Pulmonary artery endothelial cell (primary cell): Measurements from ENCODE around the gene AHNAK2. TPM values are rescaled to one million over a fixed set of nuclear protein-coding genes. Genes with fewer than 3 reads are reported as not detected.

Experiments
- DNase-seq: peaks from one replicate; pipeline ENCODE4 v3.0.0-alpha.2; 2011; ENCODE audit warnings: low read depth, low spot score
- total RNA-seq: library from RNA; depleted of rRNA; stranded (reverse); fragments of >200 nt; gene quantifications from 2 replicates; pipeline ENCODE4 v1.2.3, GENCODE V29; 2014

Gene AHNAK2
- total RNA-seq, 1 donor from 2014 or later, result 91.8 TPM

GRCh38 chr14:105012171-105012985 lies 34.2 kb upstream of the AHNAK2 start:
- no peak for DNase-seq

DNA sequence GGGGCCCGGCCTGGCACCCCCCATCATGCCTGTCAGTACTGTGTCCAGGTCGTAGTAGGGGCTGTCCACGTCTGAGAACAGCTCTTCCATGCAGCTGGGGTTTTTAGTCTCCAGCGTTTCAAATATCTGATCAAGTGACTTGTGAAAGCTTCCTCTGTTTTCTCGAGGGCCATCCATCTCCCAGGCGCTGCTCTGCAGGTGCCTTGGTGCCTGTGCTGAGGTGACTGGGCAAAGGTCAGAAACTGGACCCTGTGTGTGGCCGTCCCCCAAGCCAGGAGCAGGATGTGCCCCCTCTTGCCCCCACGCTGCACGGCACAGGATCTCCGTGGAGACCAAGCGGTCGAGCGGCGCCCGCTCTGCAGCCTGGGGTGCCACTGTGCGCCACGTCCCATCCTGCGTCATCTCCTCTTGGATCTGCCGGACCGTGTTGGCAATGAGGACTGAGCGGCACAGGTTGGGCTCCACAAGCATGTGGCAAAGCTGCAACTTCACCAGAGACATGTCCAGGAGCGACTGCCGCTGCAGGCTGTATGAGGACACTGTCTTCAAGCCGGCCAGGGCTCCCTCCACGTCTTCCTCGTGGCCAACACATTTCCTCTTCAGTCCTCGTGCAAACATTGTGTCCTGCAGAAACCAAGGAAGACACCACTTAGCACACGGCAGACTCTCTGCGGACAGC lies 33.3 kb upstream of the AHNAK2 start:
- no peak for DNase-seq

DNA sequence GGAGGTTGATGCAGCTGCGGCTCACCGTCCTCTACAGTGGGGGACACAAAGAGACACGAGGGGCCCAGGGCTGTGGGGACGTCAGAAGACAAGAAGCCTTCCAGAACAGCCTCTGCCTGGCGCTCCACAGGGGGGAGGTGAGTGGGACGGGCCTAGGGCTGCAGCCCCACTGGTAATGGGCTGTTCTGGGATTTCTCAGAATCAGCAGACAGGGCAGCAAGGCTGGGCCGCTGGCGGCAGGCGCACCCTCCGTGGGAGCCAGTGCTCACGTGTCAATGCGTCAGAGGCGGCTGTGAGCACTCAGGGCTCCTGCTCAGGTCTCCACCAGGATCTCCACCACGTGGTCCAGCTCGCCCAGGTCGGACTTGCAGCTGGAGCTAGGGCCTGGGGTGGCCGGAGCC lies 32.7 kb upstream of the AHNAK2 start:
- DNase-seq, result no peak

DNA sequence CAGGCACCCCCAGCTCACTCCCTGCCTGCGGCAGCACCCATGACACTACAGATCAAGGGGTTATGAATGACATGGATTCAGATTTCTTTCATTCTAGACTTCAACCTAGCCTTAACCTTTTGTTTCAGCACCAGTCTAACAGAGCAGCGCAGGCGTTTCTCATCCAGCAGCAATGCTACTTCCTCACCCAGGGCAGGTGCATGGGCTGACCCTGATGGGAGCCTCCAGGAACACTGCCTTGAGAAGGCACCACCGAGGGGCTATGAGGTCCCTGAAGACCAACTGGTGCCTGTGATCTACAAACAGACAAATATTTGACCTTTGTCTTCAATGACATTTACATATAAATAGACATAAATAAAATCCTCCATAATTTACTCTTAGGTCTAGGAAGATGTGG lies 31.9 kb upstream of the AHNAK2 start:
- DNase-seq, result no peak

GRCh38 chr14:105007593-105008264 lies 29.6 kb upstream of the AHNAK2 start:
- no peak for DNase-seq

- DNase-seq, result no peak
Measured at GRCh38 chr14:105006831-105007592, 28.8 kb upstream of the AHNAK2 start.

- no peak for DNase-seq
Measured at GRCh38 chr14:105005929-105006830, 28.0 kb upstream of the AHNAK2 start.

DNA sequence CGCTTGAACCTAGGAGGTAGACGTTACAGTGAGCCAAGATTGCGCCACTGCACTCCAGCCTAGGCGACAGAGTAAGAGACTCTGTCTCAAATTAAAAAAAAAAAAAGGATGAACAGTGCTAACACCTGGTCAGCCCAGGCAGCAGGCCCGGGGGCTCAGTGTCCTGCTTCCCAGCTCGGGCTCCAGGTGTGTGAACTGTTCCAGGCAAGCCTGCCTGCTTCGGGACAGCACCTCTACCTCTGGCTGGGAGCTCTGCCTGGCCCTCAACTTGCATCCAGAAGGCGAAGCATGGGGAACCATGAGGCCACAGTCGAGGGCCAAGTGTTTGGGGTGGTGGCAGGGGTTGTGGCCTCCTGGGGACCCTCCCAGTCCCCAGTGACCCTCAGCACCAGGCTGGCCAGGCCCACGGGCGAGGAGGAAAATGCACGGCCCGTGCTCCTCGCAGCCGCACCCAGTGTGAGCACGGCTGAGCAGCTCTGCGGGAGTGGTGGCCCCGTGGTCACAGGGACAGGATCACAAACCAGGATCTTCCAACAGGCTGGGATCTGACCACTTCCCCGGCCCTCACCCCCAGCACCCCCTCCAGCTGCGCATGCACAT lies 27.3 kb upstream of the AHNAK2 start:
- no peak for DNase-seq

DNA sequence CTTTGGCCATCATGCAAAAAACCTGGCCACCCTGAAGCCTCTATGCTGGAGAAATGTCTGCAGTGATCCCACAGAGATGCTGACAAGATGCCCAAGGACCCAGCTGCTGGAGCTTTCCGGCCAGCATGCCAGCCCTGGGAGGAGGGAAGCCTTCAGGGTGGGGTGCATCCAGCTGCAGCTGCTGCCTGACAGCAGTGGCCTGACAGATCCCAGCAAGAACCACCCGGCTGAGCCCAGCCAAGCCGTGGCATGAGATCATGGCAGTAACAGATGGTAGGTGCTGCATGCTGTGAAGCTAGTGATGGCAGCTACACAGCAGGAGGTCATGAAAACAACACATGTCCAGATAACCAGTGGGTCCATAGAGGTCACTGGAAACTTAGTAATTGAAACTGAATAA lies 21.2 kb upstream of the AHNAK2 start:
- no peak for DNase-seq

- DNase-seq, result no peak
Measured at GRCh38 chr14:104998801-104999200, 20.6 kb upstream of the AHNAK2 start.

DNA sequence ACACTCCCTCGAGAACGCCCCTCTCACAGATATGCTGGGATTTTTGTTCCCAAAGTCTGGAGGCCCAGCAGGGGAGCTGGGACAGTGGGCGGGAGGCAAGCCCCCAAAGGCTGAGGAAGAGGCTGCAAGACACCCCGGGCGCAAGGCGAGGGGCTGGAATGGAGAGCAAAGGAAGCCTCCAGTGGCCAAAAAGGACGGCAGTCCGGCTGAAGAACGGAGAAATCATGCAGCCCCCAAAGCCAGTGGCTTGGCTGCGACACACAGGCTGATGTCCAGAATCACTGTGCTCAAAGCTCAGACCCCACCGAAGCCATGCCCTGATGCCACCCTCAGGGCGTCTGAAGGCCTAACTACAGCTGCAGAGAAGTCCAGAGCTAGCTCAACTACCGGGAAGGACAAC lies 18.3 kb upstream of the AHNAK2 start:
- no peak for DNase-seq

GRCh38 chr14:104996032-104996431 lies 17.9 kb upstream of the AHNAK2 start:
- no peak for DNase-seq

DNA sequence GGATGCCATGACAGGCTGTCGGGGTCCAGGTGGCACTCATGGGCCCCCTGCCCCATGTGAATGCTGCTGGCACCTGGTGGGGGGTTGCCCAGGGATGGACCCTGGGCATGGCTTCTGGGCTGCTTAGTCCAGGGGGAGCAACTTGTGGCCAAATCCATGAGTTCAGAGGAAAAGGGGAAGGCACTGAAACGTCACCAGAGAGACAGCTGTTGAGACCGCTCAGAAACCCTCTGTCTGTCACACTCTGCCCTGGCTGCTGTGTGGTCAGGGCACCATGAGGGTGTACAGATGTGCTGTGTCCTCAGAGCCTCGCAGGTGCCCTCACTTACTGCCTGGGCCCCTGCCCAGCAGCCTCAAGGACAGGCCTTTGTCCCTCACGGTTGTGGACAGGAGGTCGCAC lies 16.8 kb upstream of the AHNAK2 start:
- no peak for DNase-seq

- DNase-seq, result no peak
Measured at GRCh38 chr14:104993808-104994591, 15.8 kb upstream of the AHNAK2 start.

DNA sequence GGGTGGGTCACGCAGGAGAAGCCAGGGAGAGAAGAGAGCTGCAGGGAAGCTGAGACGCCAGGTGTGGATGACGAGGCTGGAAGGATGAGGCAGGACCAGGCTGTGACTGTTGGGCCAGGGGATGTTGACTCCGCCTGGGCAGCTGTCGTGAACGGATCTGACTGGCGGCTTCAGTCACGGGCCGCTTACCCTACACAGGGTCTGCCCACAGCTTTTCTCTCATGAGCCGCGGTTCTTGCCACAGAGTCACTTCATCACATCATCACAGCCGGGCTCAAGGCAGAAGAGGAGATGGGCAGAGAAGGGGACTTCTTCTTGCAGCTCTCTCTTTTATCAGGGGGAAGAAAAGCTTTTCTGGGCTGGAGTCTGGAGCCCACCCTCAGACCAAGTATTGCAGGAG lies 15.1 kb upstream of the AHNAK2 start:
- DNase-seq, result no peak

GRCh38 chr14:104992501-104992900 lies 14.3 kb upstream of the AHNAK2 start:
- DNase-seq, result no peak

GRCh38 chr14:104991896-104992230 lies 13.7 kb upstream of the AHNAK2 start:
- DNase-seq, result no peak

- no peak for DNase-seq
Measured at GRCh38 chr14:104989951-104990303, 11.8 kb upstream of the AHNAK2 start.

- no peak for DNase-seq
Measured at GRCh38 chr14:104989236-104989950, 11.2 kb upstream of the AHNAK2 start.
